CD4-positive, alpha-beta T cell (primary cell): ENCODE results near the gene SAMSN1. TPM values are rescaled to one million over a fixed set of nuclear protein-coding genes. Genes with fewer than 3 reads are reported as not detected.

Source experiments
- ATAC-seq: fragments of 200-7000 bp; cut with Tn5 transposase; one replicate; pipeline ENCODE4 v1.10.0; 2022; ENCODE audit warnings: mild to moderate bottlenecking; ENCODE audit not compliant: poor library complexity
- CTCF ChIA-PET: fragments of 350-600 bp; sonication (Branson Sonifier 250); formaldehyde crosslinking; loops from one replicate; lab custom pipeline; 2021; ENCODE audit warnings: antibody characterized with exemption, inconsistent platforms; lab: Charles Lee
- POLR2A ChIA-PET: fragments of 350-600 bp; sonication (Branson Sonifier 250); formaldehyde crosslinking; loops from one replicate; lab custom pipeline; 2021; ENCODE audit warnings: antibody characterized with exemption, inconsistent platforms; lab: Charles Lee
- DNase-seq, 14 experiments: peaks; one replicate each; pipeline ENCODE4 v3.0.0-alpha.2; 2013 to 2020; ENCODE audit warnings: mixed read lengths in 2 of 14
- H3K27ac ChIP-seq, 2 donors: one replicate each; pipeline versions ENCODE4 v1.5.1 to v1.7.0; 2013; ENCODE audit warnings: low read length in 2 of 2, low read depth in 1 of 2, mild to moderate bottlenecking in 1 of 2
- H3K27me3 ChIP-seq, 2 experiments: 1 replicate in 1 of 2; 2 replicates in 1 of 2; pipeline versions ENCODE4 v1.6.1 to v1.7.0; 2013; ENCODE audit warnings: low read length in 2 of 2, control low read depth in 1 of 2, mild to moderate bottlenecking in 1 of 2, moderate library complexity in 1 of 2; ENCODE audit not compliant: insufficient read depth in 2 of 2, control insufficient read depth in 1 of 2
- H3K36me3 ChIP-seq: one replicate; pipeline ENCODE4 v1.6.1; 2013; ENCODE audit warnings: low read length, control low read depth; ENCODE audit not compliant: insufficient read depth
- H3K4me1 ChIP-seq: one replicate; pipeline ENCODE4 v1.6.1; 2013; ENCODE audit warnings: low read length, control low read depth; ENCODE audit not compliant: insufficient read depth
- H3K4me3 ChIP-seq: one replicate; pipeline ENCODE4 v1.5.1; 2013; ENCODE audit warnings: mild to moderate bottlenecking, low read length, moderate library complexity
- H3K9me3 ChIP-seq, 2 experiments: 1 replicate in 1 of 2; 2 replicates in 1 of 2; pipeline versions ENCODE4 v1.6.1 to v1.7.0; 2013; ENCODE audit warnings: low read length in 2 of 2, mild to moderate bottlenecking in 2 of 2, control low read depth in 1 of 2, moderate library complexity in 1 of 2; ENCODE audit not compliant: control insufficient read depth in 1 of 2, insufficient read depth in 1 of 2
- H3K27ac Mint-ChIP-seq: one replicate; pipeline ENCODE4 v1.8.0; 2020; ENCODE audit warnings: mixed read lengths
- H3K27me3 Mint-ChIP-seq: one replicate; pipeline ENCODE4 v1.8.0; 2021; ENCODE audit warnings: mixed read lengths
- H3K36me3 Mint-ChIP-seq: one replicate; pipeline ENCODE4 v1.8.0; 2021; ENCODE audit warnings: low read depth, mixed read lengths
- H3K4me1 Mint-ChIP-seq: one replicate; pipeline ENCODE4 v1.8.0; 2021; ENCODE audit warnings: low read depth, mixed read lengths
- H3K4me3 Mint-ChIP-seq: one replicate; pipeline ENCODE4 v1.8.0; 2020; ENCODE audit warnings: mild to moderate bottlenecking, mixed read lengths
- H3K9me3 Mint-ChIP-seq: one replicate; pipeline ENCODE4 v1.8.0; 2020; ENCODE audit warnings: mixed read lengths
- intact Hi-C, 2 experiments: fragments of 100-400 bp; cut with DNase I in 1 of 2; cut with micrococcal nuclease in 1 of 2; formaldehyde crosslinking; loops; one replicate each; pipeline versions ENCODE4 v1.15.1 to v1.9.0; 2023 to 2025; cut with DNase I, micrococcal nuclease
- total RNA-seq, 174 experiments: library from RNA in 2 of 174; stranded (reverse) in 2 of 174; gene quantifications; one replicate each; pipeline ENCODE4 v1.2.3 and lab custom pipeline; 2021 to 2026
- TF ChIP-seq, protein P1 (sequence below): fragments of 200-600 bp; IDR thresholded peaks from one replicate; pipeline ENCODE4 v1.8.0; 2022; ENCODE audit warnings: antibody characterized with exemption, mild to moderate bottlenecking

Gene SAMSN1
- total RNA-seq, 2 experiments from 2014 or later, result 51.2 to 51.3 TPM

DNA sequence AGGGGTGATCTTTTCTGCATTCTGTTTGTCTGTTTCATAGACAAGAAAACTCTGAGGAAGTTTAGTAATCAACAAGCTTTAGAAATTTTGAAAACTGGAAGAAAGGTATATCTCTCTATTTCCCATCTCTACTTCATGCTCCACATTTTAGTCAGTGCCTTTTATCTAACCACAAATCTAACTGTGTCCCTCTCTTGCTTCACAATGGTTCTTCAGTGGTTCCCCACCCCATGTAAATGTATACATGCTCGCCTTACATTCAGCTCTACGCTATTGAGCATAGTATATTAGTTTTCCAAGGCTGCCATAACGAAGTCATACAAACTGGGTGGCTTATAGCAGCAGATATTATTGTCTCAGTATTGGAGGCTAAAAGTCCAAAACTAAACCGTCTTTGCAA, 14.4 kb upstream of the SAMSN1 start:
- Mint-ChIP-seq H3K27me3 (no peaks in the 10 kb centered on the region), H3K36me3 (no peaks in the 10 kb centered on the region), H3K27ac (no peak overlapping the region), H3K4me1 (peaks cover 21% of the 10 kb centered on the region), H3K9me3 (peaks cover 7% of the 10 kb centered on the region), H3K4me3 (no peak overlapping the region)
- DNase-seq, result no peak
- CTCF ChIA-PET, result no interaction called here
- no peaks in the 10 kb centered on the region for H3K36me3 ChIP-seq
- intact Hi-C loops, result no loop called here
- H3K27ac ChIP-seq, result no peak overlapping the region
- no peaks in the 10 kb centered on the region for H3K4me1 ChIP-seq
- H3K4me3 ChIP-seq, result no peak overlapping the region
- H3K27me3 ChIP-seq, result no peaks in the 10 kb centered on the region
- H3K9me3 ChIP-seq, result no peaks in the 10 kb centered on the region
- POLR2A ChIA-PET, result no interaction called here
- TF ChIP-seq, protein P1, sequence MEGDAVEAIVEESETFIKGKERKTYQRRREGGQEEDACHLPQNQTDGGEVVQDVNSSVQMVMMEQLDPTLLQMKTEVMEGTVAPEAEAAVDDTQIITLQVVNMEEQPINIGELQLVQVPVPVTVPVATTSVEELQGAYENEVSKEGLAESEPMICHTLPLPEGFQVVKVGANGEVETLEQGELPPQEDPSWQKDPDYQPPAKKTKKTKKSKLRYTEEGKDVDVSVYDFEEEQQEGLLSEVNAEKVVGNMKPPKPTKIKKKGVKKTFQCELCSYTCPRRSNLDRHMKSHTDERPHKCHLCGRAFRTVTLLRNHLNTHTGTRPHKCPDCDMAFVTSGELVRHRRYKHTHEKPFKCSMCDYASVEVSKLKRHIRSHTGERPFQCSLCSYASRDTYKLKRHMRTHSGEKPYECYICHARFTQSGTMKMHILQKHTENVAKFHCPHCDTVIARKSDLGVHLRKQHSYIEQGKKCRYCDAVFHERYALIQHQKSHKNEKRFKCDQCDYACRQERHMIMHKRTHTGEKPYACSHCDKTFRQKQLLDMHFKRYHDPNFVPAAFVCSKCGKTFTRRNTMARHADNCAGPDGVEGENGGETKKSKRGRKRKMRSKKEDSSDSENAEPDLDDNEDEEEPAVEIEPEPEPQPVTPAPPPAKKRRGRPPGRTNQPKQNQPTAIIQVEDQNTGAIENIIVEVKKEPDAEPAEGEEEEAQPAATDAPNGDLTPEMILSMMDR, result no peak
- no peak for ATAC-seq

DNA sequence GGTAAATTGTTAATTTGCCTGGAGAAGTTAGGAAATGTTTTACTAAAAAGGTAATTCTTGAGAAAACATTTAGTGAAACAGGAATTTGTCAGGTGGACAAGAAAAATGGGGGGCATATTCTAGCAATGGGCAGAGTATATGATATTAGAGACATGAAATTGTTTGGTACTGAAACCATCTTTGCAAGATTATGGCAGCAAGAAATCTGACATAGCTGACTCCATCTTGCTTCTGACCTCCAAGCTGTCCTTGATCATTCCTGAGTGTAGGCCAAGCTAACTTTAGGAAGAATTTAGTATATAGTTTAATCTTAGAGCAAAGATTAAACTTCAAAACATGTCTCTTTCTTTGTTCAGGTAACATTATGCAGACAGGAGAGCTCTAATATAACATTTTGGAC, 14.0 kb upstream of the SAMSN1 start:
- Histone ChIP-seq H3K27me3 (no peaks in the 10 kb centered on the region), H3K4me3 (no peak overlapping the region), H3K9me3 (no peaks in the 10 kb centered on the region), H3K36me3 (no peaks in the 10 kb centered on the region), H3K27ac (no peak overlapping the region), H3K4me1 (no peaks in the 10 kb centered on the region)
- H3K27ac Mint-ChIP-seq, result no peak overlapping the region
- peaks cover 7% of the 10 kb centered on the region for H3K9me3 Mint-ChIP-seq
- TF ChIP-seq, protein P1, result no peak
- ChIA-PET CTCF (no interaction called here), POLR2A (no interaction called here)
- no peaks in the 10 kb centered on the region for H3K36me3 Mint-ChIP-seq
- intact Hi-C loops, result no loop called here
- ATAC-seq (no peak), DNase-seq (no peak)
- H3K4me1 Mint-ChIP-seq, result peaks cover 25% of the 10 kb centered on the region
- no peak overlapping the region for H3K4me3 Mint-ChIP-seq
- H3K27me3 Mint-ChIP-seq, result no peaks in the 10 kb centered on the region

DNA sequence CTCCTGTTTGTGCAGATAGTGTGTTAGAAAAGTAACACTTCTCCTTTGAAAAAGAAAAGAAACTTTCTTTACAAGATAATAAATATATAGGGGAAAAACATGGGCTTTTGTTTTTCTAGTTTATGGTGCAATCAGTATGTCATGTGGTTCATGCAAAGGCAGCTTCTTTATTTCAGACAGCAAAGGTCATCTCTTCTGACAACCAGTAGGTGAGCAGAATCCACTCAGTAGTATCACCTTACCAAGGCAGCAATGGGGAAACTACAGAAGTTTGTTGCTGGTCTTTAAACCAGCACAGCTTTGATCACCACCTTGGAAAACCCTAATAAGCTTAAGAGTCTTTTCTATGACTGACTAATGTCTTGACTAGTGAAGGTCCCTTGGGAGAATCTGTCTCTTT, 13.0 kb upstream of the SAMSN1 start:
- Mint-ChIP-seq H3K4me1 (peaks cover 29% of the 10 kb centered on the region), H3K27me3 (no peaks in the 10 kb centered on the region), H3K27ac (no peak overlapping the region), H3K4me3 (no peak overlapping the region), H3K9me3 (peaks cover 7% of the 10 kb centered on the region), H3K36me3 (no peaks in the 10 kb centered on the region)
- POLR2A ChIA-PET, result no interaction called here
- H3K27me3 ChIP-seq, result no peaks in the 10 kb centered on the region
- TF ChIP-seq, protein P1, result no peak
- no peak overlapping the region for H3K4me3 ChIP-seq
- no peak for ATAC-seq
- no peaks in the 10 kb centered on the region for H3K36me3 ChIP-seq
- CTCF ChIA-PET, result interaction anchor here (0.9 to 1.5 kb wide), 2 partner anchors 10 to 12 kb away, joined by 4 read pairs; no protein-coding TSS in a partner anchor
- no peak for DNase-seq
- no peak overlapping the region for H3K27ac ChIP-seq
- H3K9me3 ChIP-seq, result no peaks in the 10 kb centered on the region
- H3K4me1 ChIP-seq, result peaks cover 6% of the 10 kb centered on the region
- intact Hi-C loops, result loop anchor here in 1 of 2 experiments (10.0 kb wide), 1 partner anchor 1176 kb away; no protein-coding TSS in a partner anchor
